Measurements from ENCODE around the gene SH3BGR.

Gene SH3BGR

GRCh38 chr21:39555911-39556590, 104.3 kb downstream of the SH3BGR start:
- no peak for FAIRE-seq

- no peak for FAIRE-seq
Measured at GRCh38 chr21:39559511-39559910, 107.7 kb downstream of the SH3BGR start.

- peak; percentile 55 for FAIRE-seq
Measured at GRCh38 chr21:39561140-39561539, 109.4 kb downstream of the SH3BGR start.

- FAIRE-seq = peak; percentile 55
Measured at GRCh38 chr21:39562791-39563770, 111.3 kb downstream of the SH3BGR start.

GRCh38 chr21:39564200-39564599, 112.4 kb downstream of the SH3BGR start:
- peak; percentile 36 for FAIRE-seq

All from islet of Langerhans (tissue), 1 donor.